Measurements from ENCODE around the gene TSTD1.
"Not testable (repeated sequence)": the region's sequence is repeated elsewhere in the genome, so short reads cannot be mapped to it uniquely, and the experiment has no call there.

TSTD1 gene

DNA sequence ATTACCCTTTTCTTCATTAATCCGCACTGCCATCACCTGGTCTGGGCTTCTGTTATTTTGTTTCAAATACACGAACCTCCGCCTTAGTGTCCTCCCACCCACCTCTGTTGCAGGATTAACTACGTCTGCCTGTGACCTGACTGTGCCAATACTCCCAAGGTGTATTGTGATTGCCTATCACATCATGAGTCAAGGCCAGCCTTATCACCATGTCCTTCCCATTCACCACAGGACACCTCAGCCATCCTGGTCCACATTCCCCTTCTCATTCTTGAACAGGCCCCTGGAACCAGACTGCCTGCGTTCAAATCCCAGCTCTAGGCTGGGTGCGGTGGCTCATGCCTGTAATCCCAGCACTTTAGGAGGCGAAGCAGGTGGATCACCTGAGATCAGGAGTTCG is 32.2 kb downstream of the TSTD1 start:
- DNase-seq, result no peak

DNA sequence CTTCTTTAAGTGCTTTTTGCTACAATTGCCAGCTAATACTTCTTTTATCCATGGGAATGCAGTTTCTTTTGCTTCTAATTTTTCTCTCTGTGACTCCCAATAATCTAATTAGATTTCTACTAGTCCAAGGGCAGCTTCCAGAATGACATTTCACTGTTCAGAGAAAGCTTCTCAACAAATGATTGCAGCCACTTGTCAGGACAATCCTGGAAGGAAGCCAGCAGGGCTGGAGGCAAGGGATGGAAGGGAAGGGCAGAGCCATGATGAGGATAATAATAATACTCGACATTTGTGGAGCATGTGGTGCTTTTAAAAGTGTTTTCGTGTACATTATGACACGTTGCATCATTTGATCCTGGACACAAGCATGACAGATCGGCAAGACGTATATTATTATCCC is 37.2 kb downstream of the TSTD1 start:
- peak; percentile 8 to 13 for DNase-seq

GRCh38 chr1:161000736-161001480 is 37.9 kb downstream of the TSTD1 start:
- no peak for DNase-seq

DNA sequence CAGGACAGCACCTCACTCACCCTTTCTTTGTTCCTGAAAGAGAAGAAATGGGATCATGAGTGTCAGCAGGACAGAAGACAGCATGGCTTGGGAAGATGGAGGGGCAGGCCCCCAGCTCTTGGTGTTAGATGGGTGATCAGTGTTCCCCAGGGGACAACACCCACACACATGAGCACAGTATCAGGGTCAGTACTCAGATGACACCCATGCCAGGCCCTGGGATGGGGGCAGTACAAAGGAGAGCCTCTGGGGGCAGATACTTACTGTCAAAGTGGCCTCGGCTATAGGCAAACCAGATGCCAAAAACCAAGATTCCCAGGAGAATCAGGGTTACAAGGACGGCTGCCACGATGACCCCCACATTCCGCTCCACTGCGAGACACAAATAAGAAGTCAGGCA is 39.4 kb downstream of the TSTD1 start:
- DNase-seq, result no peak

- DNase-seq, result peak in 1 of 2 experiments; percentile 45
These were observed 41.3 kb downstream of the TSTD1 start for GRCh38 chr1:160997323-160998038.

DNA sequence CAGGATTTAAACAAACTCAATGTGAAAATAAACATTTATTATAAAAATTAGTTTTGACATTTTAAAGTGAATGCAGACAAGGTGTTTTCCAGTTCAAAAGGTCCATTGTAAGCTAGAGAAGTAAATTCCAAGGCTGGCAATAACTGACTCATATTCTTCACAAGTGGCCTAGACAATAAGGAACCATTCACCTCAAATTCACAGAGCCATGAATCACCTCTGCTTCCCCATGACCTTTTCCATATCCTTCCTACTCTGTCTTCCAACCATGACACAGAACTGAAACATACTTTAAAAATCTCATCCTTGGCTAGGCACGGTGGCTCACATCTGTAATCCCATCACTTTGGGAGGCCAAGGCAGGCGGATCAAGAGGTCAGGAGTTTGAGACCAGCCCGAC is 42.6 kb downstream of the TSTD1 start:
- DNase-seq, result no peak

DNA sequence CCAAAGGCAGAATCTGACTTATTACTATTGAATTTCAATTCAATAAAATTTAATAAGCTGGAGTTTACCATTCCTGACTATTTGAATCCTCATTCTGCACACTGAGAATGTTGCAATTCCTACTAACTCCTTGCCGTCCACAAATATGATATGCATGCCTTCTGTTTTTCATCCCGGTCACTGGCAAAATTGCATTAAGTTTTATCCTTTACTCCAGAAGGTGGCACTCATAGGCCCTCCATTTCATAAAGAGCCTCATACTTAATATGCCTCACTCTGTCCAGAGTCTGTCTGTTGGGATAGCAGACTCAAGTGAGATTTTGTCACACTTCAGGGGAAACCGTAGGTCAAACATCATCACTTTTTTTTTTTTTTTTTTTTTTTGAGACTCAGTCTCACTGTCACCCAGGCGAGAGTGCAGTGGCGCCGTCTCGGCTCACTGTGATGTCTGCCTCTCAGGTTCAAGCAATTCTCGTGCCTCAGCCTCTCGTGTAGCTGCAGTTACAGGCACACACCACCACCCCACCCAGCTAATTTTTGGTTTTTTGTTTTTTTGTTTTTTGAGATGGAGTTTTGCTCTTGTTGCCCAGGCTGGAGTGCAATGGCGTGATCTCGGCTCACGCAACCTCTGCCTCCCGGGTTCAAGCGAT is 45.1 kb downstream of the TSTD1 start:
- peak in 1 of 2 experiments; percentile 12 for DNase-seq

DNA sequence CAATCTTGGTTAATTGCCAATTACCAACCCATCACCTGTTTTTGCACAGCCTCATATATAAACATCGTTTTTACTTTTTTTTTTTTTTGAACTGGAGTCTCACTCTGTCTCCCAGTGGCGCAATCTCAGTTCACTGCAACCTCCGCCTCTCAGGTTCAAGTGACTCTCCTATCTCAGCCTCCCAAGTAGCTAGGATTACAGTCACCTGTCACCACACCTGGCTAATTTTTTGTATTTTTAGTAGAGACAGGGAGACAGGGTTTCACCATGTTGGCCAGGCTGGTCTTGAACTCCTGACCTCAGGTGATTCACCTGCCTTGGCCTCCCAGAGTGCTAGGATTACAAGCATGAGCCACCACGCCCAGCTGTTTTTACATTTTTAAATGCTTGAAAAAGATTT is 46.7 kb downstream of the TSTD1 start:
- DNase-seq, result not testable (repeated sequence)
